Measurements from ENCODE around the gene TMEM95.

TMEM95 gene

DNA sequence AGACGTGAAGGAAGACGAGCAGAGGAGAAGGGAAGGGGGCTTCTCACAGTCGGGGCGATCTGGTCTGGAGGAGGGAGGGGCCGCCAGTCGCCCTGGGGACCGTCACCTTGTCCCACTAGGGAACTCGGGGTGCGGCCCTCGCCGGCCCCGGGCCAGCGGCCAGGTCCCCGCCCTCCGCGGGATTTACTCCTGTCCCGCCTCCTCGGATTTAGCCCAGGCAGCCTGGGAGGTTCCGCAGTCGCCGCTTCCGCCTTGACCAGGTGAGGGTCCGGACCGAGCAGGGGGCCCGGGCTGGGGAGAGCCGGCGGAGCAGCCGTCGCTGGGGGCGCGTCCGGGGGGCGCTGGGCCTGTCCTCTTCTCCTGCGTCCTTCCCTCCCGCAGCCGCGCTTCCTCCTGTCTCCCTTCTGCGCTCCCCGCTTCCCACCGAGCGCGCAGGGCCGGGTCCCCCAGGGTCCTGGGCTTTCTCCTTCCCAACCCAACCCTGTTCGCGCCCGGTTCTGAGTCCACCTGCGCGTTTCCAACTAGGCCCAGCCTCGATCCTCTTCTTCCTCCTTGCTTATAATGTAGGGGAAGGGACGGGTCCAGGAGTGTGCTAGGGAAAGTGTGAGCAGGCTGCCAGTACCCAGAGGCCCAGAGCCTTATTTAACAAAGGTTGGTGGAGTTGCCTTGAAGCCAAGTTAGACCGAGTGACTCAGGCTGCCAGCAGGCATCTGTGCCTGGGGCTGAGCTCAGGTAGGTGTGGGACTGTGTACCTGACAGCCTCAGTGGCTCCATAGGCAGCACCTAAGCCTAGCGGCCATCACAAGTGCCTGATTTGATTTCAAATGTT is 26.1 kb downstream of the TMEM95 start, which contains the start of gene TNK1:
TSS of gene TNK1 (plus strand) at position 235 of the 829 bp plus-strand sequence. CDS start 1,838 bp downstream, outside the sequence.
- H3K4me3 ChIP-seq (ENCODE audit: low read length): peak within 1 kb of the TSS; percentile 44
- DNase-seq (ENCODE audit: low read depth): no peak
- TF ChIP-seq, protein P1, sequence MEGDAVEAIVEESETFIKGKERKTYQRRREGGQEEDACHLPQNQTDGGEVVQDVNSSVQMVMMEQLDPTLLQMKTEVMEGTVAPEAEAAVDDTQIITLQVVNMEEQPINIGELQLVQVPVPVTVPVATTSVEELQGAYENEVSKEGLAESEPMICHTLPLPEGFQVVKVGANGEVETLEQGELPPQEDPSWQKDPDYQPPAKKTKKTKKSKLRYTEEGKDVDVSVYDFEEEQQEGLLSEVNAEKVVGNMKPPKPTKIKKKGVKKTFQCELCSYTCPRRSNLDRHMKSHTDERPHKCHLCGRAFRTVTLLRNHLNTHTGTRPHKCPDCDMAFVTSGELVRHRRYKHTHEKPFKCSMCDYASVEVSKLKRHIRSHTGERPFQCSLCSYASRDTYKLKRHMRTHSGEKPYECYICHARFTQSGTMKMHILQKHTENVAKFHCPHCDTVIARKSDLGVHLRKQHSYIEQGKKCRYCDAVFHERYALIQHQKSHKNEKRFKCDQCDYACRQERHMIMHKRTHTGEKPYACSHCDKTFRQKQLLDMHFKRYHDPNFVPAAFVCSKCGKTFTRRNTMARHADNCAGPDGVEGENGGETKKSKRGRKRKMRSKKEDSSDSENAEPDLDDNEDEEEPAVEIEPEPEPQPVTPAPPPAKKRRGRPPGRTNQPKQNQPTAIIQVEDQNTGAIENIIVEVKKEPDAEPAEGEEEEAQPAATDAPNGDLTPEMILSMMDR (conservative IDR thresholded peaks at IDR 0.05; ENCODE audit: low read length): no peak

GRCh38 chr17:7382901-7383300 is 27.9 kb downstream of the TMEM95 start:
- TF ChIP-seq, protein P1 (conservative IDR thresholded peaks at IDR 0.05; ENCODE audit: low read length): no peak
- no peak for DNase-seq (ENCODE audit: low read depth)
- H3K4me3 ChIP-seq (ENCODE audit: low read length): no peak overlapping the region

DNA sequence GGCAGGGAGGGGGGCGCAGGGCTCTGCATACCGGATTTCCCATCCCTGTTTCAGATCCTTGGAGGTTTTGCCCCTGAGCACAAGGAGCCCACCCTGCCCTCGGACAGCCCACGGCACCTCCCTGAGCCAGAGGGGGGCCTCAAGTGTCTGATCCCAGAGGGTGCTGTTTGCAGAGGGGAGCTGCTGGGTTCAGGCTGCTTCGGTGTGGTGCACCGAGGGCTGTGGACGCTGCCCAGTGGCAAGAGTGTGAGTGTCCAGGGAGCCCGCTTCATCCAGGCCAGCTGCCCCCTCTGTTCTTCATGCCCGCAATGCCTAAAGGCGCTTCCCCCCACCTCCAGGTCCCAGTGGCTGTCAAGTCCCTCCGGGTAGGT is 28.4 kb downstream of the TMEM95 start:
- TF ChIP-seq, protein P1 (conservative IDR thresholded peaks at IDR 0.05; ENCODE audit: low read length): no peak
- no peak for DNase-seq (ENCODE audit: low read depth)
- no peak overlapping the region for H3K4me3 ChIP-seq (ENCODE audit: low read length)

- TF ChIP-seq, protein P1 (conservative IDR thresholded peaks at IDR 0.05; ENCODE audit: low read length): no peak
- no peak for DNase-seq (ENCODE audit: low read depth)
- H3K4me3 ChIP-seq (ENCODE audit: low read length): peak overlapping the region; percentile 27
These were observed 29.0 kb downstream of the TMEM95 start for GRCh38 chr17:7383742-7384488.

GRCh38 chr17:7384489-7385081 is 29.6 kb downstream of the TMEM95 start:
- no peak overlapping the region for H3K4me3 ChIP-seq (ENCODE audit: low read length)
- TF ChIP-seq, protein P1 (conservative IDR thresholded peaks at IDR 0.05; ENCODE audit: low read length): no peak
- DNase-seq (ENCODE audit: low read depth): no peak

GRCh38 chr17:7388856-7389255 is 33.9 kb downstream of the TMEM95 start:
- H3K4me3 ChIP-seq (ENCODE audit: low read length): no peak overlapping the region
- TF ChIP-seq, protein P1 (conservative IDR thresholded peaks at IDR 0.05; ENCODE audit: low read length): no peak
- DNase-seq (ENCODE audit: low read depth): no peak
